WTC11 (cell line): ENCODE measurements around the gene AKT1S1.

Experiments
- ATF3 ChIP-seq: sonication (generic); formaldehyde crosslinking; conservative IDR thresholded peaks from 2 replicates; pipeline ENCODE4 v1.8.1; 2022; ENCODE audit warnings: mild to moderate bottlenecking, missing genetic modification reagents
- CTCF ChIP-seq: fragments of 200-600 bp; IDR thresholded peaks from 2 replicates; pipeline ENCODE4 v1.8.0; 2022; ENCODE audit warnings: antibody characterized with exemption
- E2F5 ChIP-seq: sonication (generic); formaldehyde crosslinking; IDR thresholded peaks from 2 replicates; pipeline ENCODE4 v1.8.1; 2022; ENCODE audit warnings: mild to moderate bottlenecking, moderate library complexity, missing genetic modification reagents
- ETV6 ChIP-seq: sonication (generic); formaldehyde crosslinking; IDR thresholded peaks from 2 replicates; pipeline ENCODE4 v1.8.1; 2022; ENCODE audit warnings: mild to moderate bottlenecking, missing genetic modification reagents
- MAX ChIP-seq: sonication (generic); formaldehyde crosslinking; IDR thresholded peaks from 2 replicates; pipeline ENCODE4 v1.8.0; 2022; ENCODE audit warnings: mild to moderate bottlenecking, missing genetic modification reagents
- NFYB ChIP-seq: sonication (generic); formaldehyde crosslinking; conservative IDR thresholded peaks from 2 replicates; pipeline ENCODE4 v1.8.0; 2022; ENCODE audit warnings: low read depth, missing genetic modification reagents
- SMAD3 ChIP-seq: sonication (generic); formaldehyde crosslinking; IDR thresholded peaks from 2 replicates; pipeline ENCODE4 v1.8.0; 2022; ENCODE audit warnings: missing genetic modification reagents, mild to moderate bottlenecking, borderline replicate concordance
- TEAD4 ChIP-seq: sonication (generic); formaldehyde crosslinking; IDR thresholded peaks from 2 replicates; pipeline ENCODE4 v1.8.0; 2022; ENCODE audit warnings: mild to moderate bottlenecking, missing genetic modification reagents
- USF2 ChIP-seq: sonication (generic); formaldehyde crosslinking; IDR thresholded peaks from 2 replicates; pipeline ENCODE4 v1.8.1; 2023; ENCODE audit warnings: mild to moderate bottlenecking, missing genetic modification reagents, moderate library complexity
- ZNF121 ChIP-seq: sonication (generic); formaldehyde crosslinking; IDR thresholded peaks from 2 replicates; pipeline ENCODE4 v1.8.0; 2023; ENCODE audit warnings: missing genetic modification reagents
- ZNF232 ChIP-seq: sonication (generic); formaldehyde crosslinking; IDR thresholded peaks from 2 replicates; pipeline ENCODE4 v1.8.0; 2022; ENCODE audit warnings: mild to moderate bottlenecking, missing genetic modification reagents
- ZNF263 ChIP-seq: sonication (generic); formaldehyde crosslinking; IDR thresholded peaks from 2 replicates; pipeline ENCODE4 v1.8.1; 2022; ENCODE audit warnings: low read depth, mild to moderate bottlenecking, moderate library complexity, missing genetic modification reagents
- ZNF423 ChIP-seq: fragments of 250-450 bp; sonication (Bioruptor Pico); IDR thresholded peaks from 2 replicates; pipeline ENCODE4 v2.1.2; 2022; ENCODE audit warnings: mild to moderate bottlenecking, moderate library complexity

GRCh38 chr19:49856574-49857021, 20.6 kb downstream of the AKT1S1 start:
- TF ChIP-seq ZNF121 (CRISPR knock-in tag) (no peak), ZNF423 (CRISPR knock-in tag) (no peak), ETV6 (CRISPR knock-in tag) (no peak), USF2 (CRISPR knock-in tag) (no peak), CTCF (no peak), MAX (CRISPR knock-in tag) (no peak), SMAD3 (CRISPR knock-in tag) (no peak), ZNF232 (CRISPR knock-in tag) (no peak), TEAD4 (CRISPR knock-in tag) (no peak), ATF3 (CRISPR knock-in tag) (no peak), ZNF263 (no peak), NFYB (CRISPR knock-in tag) (no peak), E2F5 (no peak)
